Lung microvascular endothelial cell (primary cell): ENCODE data around the gene SLC19A1. TPM values are rescaled to one million over a fixed set of nuclear protein-coding genes. Genes with fewer than 3 reads are reported as not detected.

Experiments used
- DNase-seq, 2 donors: peaks; one replicate each; pipeline versions ENCODE4 v3.0.0 to v3.0.0-alpha.2; 2010; ENCODE audit warnings: low read depth in 2 of 2
- total RNA-seq: library from RNA; depleted of rRNA; stranded (reverse); fragments of >200 nt; gene quantifications from 2 replicates; pipeline ENCODE4 v1.2.1, GENCODE V29; 2014

SLC19A1 gene
- total RNA-seq, 1 donor from 2014 or later = 5.2 TPM

GRCh38 chr21:45455674-45456583, 86.3 kb downstream of the SLC19A1 start:
- no peak for DNase-seq

GRCh38 chr21:45454926-45455673, 87.1 kb downstream of the SLC19A1 start:
- peak in 1 of 2 donors; percentile 73 for DNase-seq

- DNase-seq = no peak
Measured at GRCh38 chr21:45454060-45454925, 87.9 kb downstream of the SLC19A1 start.

- no peak for DNase-seq
Measured at GRCh38 chr21:45453308-45453950, 88.8 kb downstream of the SLC19A1 start.

GRCh38 chr21:45452696-45453307, 89.4 kb downstream of the SLC19A1 start:
- DNase-seq = no peak

GRCh38 chr21:45451771-45452182, 90.5 kb downstream of the SLC19A1 start:
- no peak for DNase-seq

GRCh38 chr21:45451091-45451740, 91.0 kb downstream of the SLC19A1 start:
- DNase-seq = no peak

GRCh38 chr21:45450423-45451090, 91.7 kb downstream of the SLC19A1 start:
- no peak for DNase-seq

GRCh38 chr21:45449658-45450422, 92.4 kb downstream of the SLC19A1 start:
- no peak for DNase-seq

- no peak for DNase-seq
Measured at GRCh38 chr21:45448810-45449657, 93.2 kb downstream of the SLC19A1 start.

GRCh38 chr21:45448283-45448809, 93.9 kb downstream of the SLC19A1 start:
- DNase-seq = no peak

Other genes with a start within 250 kb of the SLC19A1 start
- gene COL18A1, start 137.3 kb downstream of the SLC19A1 start, total RNA-seq = 139 and 164 TPM in 2 replicates
- gene PCBP3, start 101.3 kb upstream of the SLC19A1 start, total RNA-seq = 0.22 TPM in 1 of 2 replicates, not detected in the other